B cell (primary cell): ENCODE data around the gene EPAS1. TPM values are rescaled to one million over a fixed set of nuclear protein-coding genes. Genes with fewer than 3 reads are reported as not detected.

Source experiments
- ATAC-seq: fragments of 200-7000 bp; cut with Tn5 transposase; one replicate; pipeline ENCODE4 v1.10.0; 2021; ENCODE audit warnings: low read depth, mild to moderate bottlenecking, moderate number of reproducible peaks, moderate library complexity
- CTCF ChIA-PET: fragments of 350-600 bp; sonication (Branson Sonifier 250); formaldehyde crosslinking; loops from one replicate; lab custom pipeline; 2021; ENCODE audit warnings: antibody characterized with exemption, inconsistent platforms; lab: Charles Lee
- POLR2A ChIA-PET: fragments of 350-600 bp; sonication (Branson Sonifier 250); formaldehyde crosslinking; loops from one replicate; lab custom pipeline; 2021; ENCODE audit warnings: antibody characterized with exemption; lab: Charles Lee
- DNase-seq: peaks from one replicate; pipeline ENCODE4 v3.0.0; 2013
- H2AFZ ChIP-seq: 2 replicates; pipeline ENCODE4 v1.6.1; 2012; ENCODE audit warnings: mild to moderate bottlenecking, low read depth, low read length; ENCODE audit not compliant: insufficient read depth, poor library complexity, severe bottlenecking
- H3K27ac ChIP-seq, 2 donors: 1 replicate in 1 of 2; 2 replicates in 1 of 2; pipeline ENCODE4 v1.5.1; 2012 to 2013; ENCODE audit warnings: low read length in 2 of 2, mild to moderate bottlenecking in 2 of 2, moderate library complexity in 1 of 2
- H3K27me3 ChIP-seq, 4 experiments: fragments of 200-600 bp in 1 of 4; sonication (generic) in 1 of 4; replicated peaks in 1 of 4; 1 replicate in 2 of 4; 2 replicates in 2 of 4; pipeline versions ENCODE4 v1.6.1 to v1.7.0; 2013 to 2016; ENCODE audit warnings: low read length in 3 of 4, mild to moderate bottlenecking in 2 of 4, mixed read lengths in 1 of 4, moderate library complexity in 1 of 4; ENCODE audit not compliant: insufficient read depth in 4 of 4, control insufficient read depth in 3 of 4; ENCODE audit errors: control extremely low read depth in 1 of 4
- H3K36me3 ChIP-seq, 2 experiments: replicated peaks in 1 of 2; 1 replicate in 1 of 2; 2 replicates in 1 of 2; pipeline versions ENCODE4 v1.6.1 to v1.7.1; 2013; ENCODE audit warnings: low read length in 1 of 2; ENCODE audit not compliant: insufficient read depth in 2 of 2, control insufficient read depth in 1 of 2; ENCODE audit errors: control extremely low read depth in 1 of 2, extremely low read depth in 1 of 2
- H3K4me1 ChIP-seq, 2 donors: fragments of 200-600 bp in 1 of 2; sonication (generic) in 1 of 2; 1 replicate in 1 of 2; 2 replicates in 1 of 2; pipeline versions ENCODE4 v1.5.1 to v1.6.1; 2013 to 2017; ENCODE audit warnings: low read length in 2 of 2; ENCODE audit not compliant: control insufficient read depth in 2 of 2, insufficient read depth in 2 of 2
- H3K4me2 ChIP-seq: replicated peaks from 2 replicates; pipeline ENCODE3; 2012; ENCODE audit warnings: mild to moderate bottlenecking, low read depth, low read length; ENCODE audit not compliant: poor library complexity, severe bottlenecking
- H3K4me3 ChIP-seq, 5 experiments: fragments of 200-600 bp in 1 of 5; sonication (generic) in 1 of 5; 1 replicate in 3 of 5; 2 replicates in 2 of 5; pipeline versions ENCODE4 v1.5.1 to v1.7.0; 2011 to 2016; ENCODE audit warnings: low read length in 4 of 5, mild to moderate bottlenecking in 4 of 5, low read depth in 2 of 5, control low read depth in 1 of 5, moderate library complexity in 1 of 5; ENCODE audit not compliant: insufficient read depth in 1 of 5; ENCODE audit errors: control extremely low read depth in 1 of 5, extremely low read depth in 1 of 5
- H3K79me2 ChIP-seq: fragments of 200-600 bp; sonication (generic); one replicate; pipeline ENCODE4 v1.6.0; 2016; ENCODE audit warnings: low read length; ENCODE audit not compliant: control insufficient read depth, insufficient read depth
- H3K9ac ChIP-seq: fragments of 200-600 bp; sonication (generic); 2 replicates; pipeline ENCODE4 v1.6.1; 2017; ENCODE audit warnings: mild to moderate bottlenecking, low read length, moderate library complexity
- H3K9me3 ChIP-seq, 3 donors: one replicate each; pipeline versions ENCODE4 v1.6.1 to v1.7.1; 2013; ENCODE audit warnings: low read length in 2 of 3; ENCODE audit not compliant: control insufficient read depth in 2 of 3, insufficient read depth in 1 of 3; ENCODE audit errors: control extremely low read depth in 1 of 3
- H4K20me1 ChIP-seq: 2 replicates; pipeline ENCODE4 v1.6.0; 2012; ENCODE audit warnings: mild to moderate bottlenecking, low read length; ENCODE audit not compliant: insufficient read depth, control insufficient read depth, poor library complexity, severe bottlenecking
- H3K27ac Mint-ChIP-seq: one replicate; pipeline ENCODE4 v1.8.0; 2021; ENCODE audit warnings: mixed read lengths
- H3K27me3 Mint-ChIP-seq: one replicate; pipeline ENCODE4 v1.8.0; 2021; ENCODE audit warnings: mixed read lengths
- H3K4me1 Mint-ChIP-seq: one replicate; pipeline ENCODE4 v1.8.0; 2021; ENCODE audit warnings: mixed read lengths
- H3K4me3 Mint-ChIP-seq: one replicate; pipeline ENCODE4 v1.8.0; 2021; ENCODE audit warnings: mixed read lengths
- H3K9me3 Mint-ChIP-seq: one replicate; pipeline ENCODE4 v1.8.0; 2022; ENCODE audit warnings: mixed read lengths; ENCODE audit not compliant: insufficient read depth
- EZH2 ChIP-seq: IDR thresholded peaks from 2 replicates; pipeline ENCODE4 v1.6.1; 2012; ENCODE audit warnings: borderline replicate concordance, low read depth, mild to moderate bottlenecking, moderate library complexity, low read length; ENCODE audit not compliant: insufficient read depth, poor library complexity, severe bottlenecking
- WGBS: methylation state at CpG from one replicate; pipeline ENCODE4 v1.1.5; 2013; ENCODE audit warnings: missing lambda C conversion rate; ENCODE audit not compliant: insufficient coverage; 5-methylcytosine and 5-hydroxymethylcytosine counted together
- intact Hi-C: fragments of 100-400 bp; cut with micrococcal nuclease; formaldehyde crosslinking; loops from one replicate; pipeline ENCODE4 v1.10.0; 2022
- polyA plus RNA-seq: library from polyadenylated mRNA; depleted of rRNA; stranded (reverse); fragments of >200 nt; gene quantifications from 2 replicates; pipeline ENCODE4 v1.2.3, GENCODE V29; 2012
- total RNA-seq, 2 donors: library from RNA; stranded (reverse); fragments of 120-200 nt in 1 of 2; gene quantifications; 1 replicate in 1 of 2; 2 replicates in 1 of 2; pipeline versions ENCODE4 v1.2.3 to v1.2.4, GENCODE V29; 2013 to 2022
- TF ChIP-seq, protein P1 (sequence below): fragments of 200-600 bp; IDR thresholded peaks from one replicate; pipeline ENCODE4 v1.8.0; 2022; ENCODE audit warnings: antibody characterized with exemption, mild to moderate bottlenecking

Gene EPAS1
- total and polyA plus RNA-seq, 2 donors (not counting 1 experiment from before 2014, with no cell fraction given), result 0.06 to 0.37 TPM

DNA sequence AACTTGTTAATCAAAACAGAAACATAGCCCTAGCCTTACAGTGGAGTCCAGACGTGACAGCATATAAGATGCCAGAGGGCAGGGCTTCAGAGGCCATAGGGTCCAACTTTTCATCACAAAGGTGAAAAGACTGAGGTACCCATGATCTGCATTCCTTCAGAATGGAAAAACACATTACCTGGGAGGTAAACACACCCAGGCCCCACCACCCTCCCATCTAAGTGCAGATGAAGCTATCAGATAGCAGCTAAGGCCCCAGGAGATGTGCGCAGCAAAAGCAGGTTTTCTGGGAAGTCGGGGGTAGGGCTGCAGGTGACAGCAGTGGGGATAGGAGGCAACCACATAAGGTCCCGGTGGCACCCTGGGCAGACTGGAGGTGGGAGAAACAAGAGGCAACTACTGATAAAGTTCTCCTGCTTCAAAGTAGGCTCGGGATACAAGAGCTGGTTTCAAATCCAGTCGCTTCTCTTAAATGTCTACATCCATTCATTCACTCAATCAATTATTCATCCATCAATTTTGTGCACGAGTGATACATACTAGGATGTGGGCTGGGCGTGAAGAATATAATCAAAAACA lies 107.1 kb downstream of the EPAS1 start:
- 97% methylated on average over 6 of the region's 8 CpGs for WGBS
- Histone ChIP-seq H3K9ac (no peak overlapping the region), H3K4me1 (no peaks in the 10 kb centered on the region), H2AFZ (no peak overlapping the region), H3K4me2 (no peak overlapping the region), H3K9me3 (no peaks in the 10 kb centered on the region), H3K79me2 (no peaks in the 10 kb centered on the region), H3K27ac (no peak overlapping the region), H3K4me3 (no peak overlapping the region), H4K20me1 (no peaks in the 10 kb centered on the region), H3K36me3 (no peaks in the 10 kb centered on the region), H3K27me3 (peaks cover 0 to 2% (median 0%) of the 10 kb centered on the region in 4 experiments)
- Mint-ChIP-seq H3K27ac (no peak overlapping the region), H3K27me3 (peaks cover 12% of the 10 kb centered on the region), H3K4me1 (no peaks in the 10 kb centered on the region), H3K9me3 (no peaks in the 10 kb centered on the region), H3K4me3 (no peak overlapping the region)
- no peak for DNase-seq
- ChIA-PET POLR2A (no interaction called here), CTCF (no interaction called here)
- TF ChIP-seq EZH2, result no peak
- intact Hi-C loops, result no loop called here
- ATAC-seq, result no peak

DNA sequence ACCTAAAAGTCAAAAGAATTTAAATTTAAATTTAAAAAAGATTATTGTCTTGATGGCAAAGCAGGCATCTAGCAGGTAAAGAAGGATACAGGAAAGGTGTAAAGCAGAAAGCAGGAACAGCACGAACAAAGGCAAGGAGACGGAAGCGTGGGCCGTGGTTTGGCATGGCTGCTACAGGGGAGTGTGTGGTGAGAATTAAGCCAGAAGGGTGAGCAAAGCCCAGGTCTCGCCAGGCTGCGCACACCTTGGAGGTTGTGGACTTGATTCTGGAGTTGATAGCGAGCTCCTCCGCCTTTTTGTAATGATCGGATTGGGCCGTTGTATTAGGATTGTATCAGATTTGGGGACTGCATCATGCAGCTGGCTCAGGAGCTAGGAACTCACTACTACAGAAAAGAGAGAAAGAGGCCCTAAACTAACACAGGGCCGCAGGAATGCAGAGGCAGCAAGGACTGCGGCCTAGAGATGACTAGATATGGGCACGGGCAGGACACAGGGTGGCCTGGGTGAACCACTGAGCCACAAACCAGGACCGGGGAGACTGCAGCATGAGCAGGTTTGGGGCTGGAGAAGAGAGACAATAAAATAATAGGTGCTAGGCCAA lies 110.7 kb downstream of the EPAS1 start:
- 97% methylated on average over 12 of the region's 14 CpGs for WGBS
- Mint-ChIP-seq H3K9me3 (no peaks in the 10 kb centered on the region), H3K27me3 (peaks cover 7% of the 10 kb centered on the region), H3K4me3 (no peak overlapping the region), H3K27ac (no peak overlapping the region), H3K4me1 (no peaks in the 10 kb centered on the region)
- no peaks in the 10 kb centered on the region for H3K79me2 ChIP-seq
- no peak overlapping the region for H3K4me3 ChIP-seq
- ATAC-seq (no peak), DNase-seq (no peak)
- TF ChIP-seq EZH2, result no peak
- TF ChIP-seq, protein P1, sequence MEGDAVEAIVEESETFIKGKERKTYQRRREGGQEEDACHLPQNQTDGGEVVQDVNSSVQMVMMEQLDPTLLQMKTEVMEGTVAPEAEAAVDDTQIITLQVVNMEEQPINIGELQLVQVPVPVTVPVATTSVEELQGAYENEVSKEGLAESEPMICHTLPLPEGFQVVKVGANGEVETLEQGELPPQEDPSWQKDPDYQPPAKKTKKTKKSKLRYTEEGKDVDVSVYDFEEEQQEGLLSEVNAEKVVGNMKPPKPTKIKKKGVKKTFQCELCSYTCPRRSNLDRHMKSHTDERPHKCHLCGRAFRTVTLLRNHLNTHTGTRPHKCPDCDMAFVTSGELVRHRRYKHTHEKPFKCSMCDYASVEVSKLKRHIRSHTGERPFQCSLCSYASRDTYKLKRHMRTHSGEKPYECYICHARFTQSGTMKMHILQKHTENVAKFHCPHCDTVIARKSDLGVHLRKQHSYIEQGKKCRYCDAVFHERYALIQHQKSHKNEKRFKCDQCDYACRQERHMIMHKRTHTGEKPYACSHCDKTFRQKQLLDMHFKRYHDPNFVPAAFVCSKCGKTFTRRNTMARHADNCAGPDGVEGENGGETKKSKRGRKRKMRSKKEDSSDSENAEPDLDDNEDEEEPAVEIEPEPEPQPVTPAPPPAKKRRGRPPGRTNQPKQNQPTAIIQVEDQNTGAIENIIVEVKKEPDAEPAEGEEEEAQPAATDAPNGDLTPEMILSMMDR, result no peak
- H3K4me1 ChIP-seq, result no peaks in the 10 kb centered on the region
- POLR2A ChIA-PET, result no interaction called here
- H3K27me3 ChIP-seq, result peaks cover 0 to 3% (median under 1%) of the 10 kb centered on the region in 4 experiments
- H2AFZ ChIP-seq, result no peak overlapping the region
- H3K9me3 ChIP-seq, result no peaks in the 10 kb centered on the region
- no peaks in the 10 kb centered on the region for H4K20me1 ChIP-seq
- intact Hi-C loops, result no loop called here
- CTCF ChIA-PET, result no interaction called here
- H3K36me3 ChIP-seq, result no peaks in the 10 kb centered on the region
- no peak overlapping the region for H3K27ac ChIP-seq
- H3K4me2 ChIP-seq, result no peak overlapping the region
- no peak overlapping the region for H3K9ac ChIP-seq
